ENCODE measurements around the gene ADGRB3.

The ADGRB3 gene

GRCh38 chr6:68735866-68736265, 100.8 kb downstream of the ADGRB3 start:
- no peak overlapping the region for H4K5ac ChIP-seq (ENCODE audit: low read length)
- H4K8ac ChIP-seq (ENCODE audit: low read depth, low read length): no peak overlapping the region
- no peak overlapping the region for H3K4ac ChIP-seq (ENCODE audit: low read depth, low read length)
- no peak overlapping the region for H2BK15ac ChIP-seq (replicated peaks; ENCODE audit: low read depth)
- no peaks in the 10 kb centered on the region for H3K79me1 ChIP-seq (ENCODE audit: low read length)
- H3K4me3 ChIP-seq (ENCODE audit: low read length): no peak overlapping the region
- H3K56ac ChIP-seq (ENCODE audit: low read length): no peak overlapping the region
- DNase-seq: no peak
- no peak overlapping the region for H3K18ac ChIP-seq (ENCODE audit: low read length)
- H3K4me2 ChIP-seq (ENCODE audit: low read length): no peak overlapping the region
- H2AK5ac ChIP-seq (ENCODE audit: low read length): no peak overlapping the region
- no peak overlapping the region for H3K27ac ChIP-seq (ENCODE audit: low read depth, low read length)
- no peak overlapping the region for H2BK120ac ChIP-seq (ENCODE audit: low read depth, low read length)
- H3K4me1 ChIP-seq (ENCODE audit: control insufficient read depth, low read depth, low read length): no peaks in the 10 kb centered on the region
- no peak overlapping the region for H3K23ac ChIP-seq (ENCODE audit: low read length)
- H3K9ac ChIP-seq (ENCODE audit: low read length): no peak overlapping the region
- H2BK5ac ChIP-seq (ENCODE audit: low read length): no peak overlapping the region
- no peaks in the 10 kb centered on the region for H3K36me3 ChIP-seq (ENCODE audit: control insufficient read depth, insufficient read depth, low read length)
- no peaks in the 10 kb centered on the region for H3K27me3 ChIP-seq (ENCODE audit: insufficient read depth, low read length, poor library complexity)
- no peaks in the 10 kb centered on the region for H3K79me2 ChIP-seq (ENCODE audit: control insufficient read depth, insufficient read depth, low read length)

- H3K9ac ChIP-seq (ENCODE audit: low read length): no peak overlapping the region
- H3K27ac ChIP-seq (ENCODE audit: low read depth, low read length): no peak overlapping the region
- no peak overlapping the region for H2BK15ac ChIP-seq (replicated peaks; ENCODE audit: low read depth)
- H2AK5ac ChIP-seq (ENCODE audit: low read length): no peak overlapping the region
- no peak overlapping the region for H3K56ac ChIP-seq (ENCODE audit: low read length)
- H3K4me3 ChIP-seq (ENCODE audit: low read length): no peak overlapping the region
- no peaks in the 10 kb centered on the region for H3K4me1 ChIP-seq (ENCODE audit: control insufficient read depth, low read depth, low read length)
- H4K8ac ChIP-seq (ENCODE audit: low read depth, low read length): no peak overlapping the region
- no peak overlapping the region for H3K23ac ChIP-seq (ENCODE audit: low read length)
- H3K4me2 ChIP-seq (ENCODE audit: low read length): no peak overlapping the region
- no peak overlapping the region for H4K5ac ChIP-seq (ENCODE audit: low read length)
- H3K79me1 ChIP-seq (ENCODE audit: low read length): no peaks in the 10 kb centered on the region
- no peaks in the 10 kb centered on the region for H3K36me3 ChIP-seq (ENCODE audit: control insufficient read depth, insufficient read depth, low read length)
- H3K18ac ChIP-seq (ENCODE audit: low read length): no peak overlapping the region
- H2BK120ac ChIP-seq (ENCODE audit: low read depth, low read length): no peak overlapping the region
- H2BK5ac ChIP-seq (ENCODE audit: low read length): no peak overlapping the region
- no peaks in the 10 kb centered on the region for H3K79me2 ChIP-seq (ENCODE audit: control insufficient read depth, insufficient read depth, low read length)
- no peak overlapping the region for H3K4ac ChIP-seq (ENCODE audit: low read depth, low read length)
- H3K27me3 ChIP-seq (ENCODE audit: insufficient read depth, low read length, poor library complexity): no peaks in the 10 kb centered on the region
- DNase-seq: no peak
Measured at GRCh38 chr6:68737061-68737460, 102.0 kb downstream of the ADGRB3 start.

- H3K23ac ChIP-seq (ENCODE audit: low read length): no peak overlapping the region
- H3K79me2 ChIP-seq (ENCODE audit: control insufficient read depth, insufficient read depth, low read length): no peaks in the 10 kb centered on the region
- no peak overlapping the region for H3K18ac ChIP-seq (ENCODE audit: low read length)
- no peaks in the 10 kb centered on the region for H3K4me1 ChIP-seq (ENCODE audit: control insufficient read depth, low read depth, low read length)
- H2BK120ac ChIP-seq (ENCODE audit: low read depth, low read length): no peak overlapping the region
- H2BK15ac ChIP-seq (replicated peaks; ENCODE audit: low read depth): no peak overlapping the region
- H3K27ac ChIP-seq (ENCODE audit: low read depth, low read length): no peak overlapping the region
- no peak overlapping the region for H3K4ac ChIP-seq (ENCODE audit: low read depth, low read length)
- no peak overlapping the region for H4K8ac ChIP-seq (ENCODE audit: low read depth, low read length)
- no peaks in the 10 kb centered on the region for H3K79me1 ChIP-seq (ENCODE audit: low read length)
- no peak overlapping the region for H4K5ac ChIP-seq (ENCODE audit: low read length)
- no peak overlapping the region for H3K4me3 ChIP-seq (ENCODE audit: low read length)
- no peak overlapping the region for H2AK5ac ChIP-seq (ENCODE audit: low read length)
- H3K36me3 ChIP-seq (ENCODE audit: control insufficient read depth, insufficient read depth, low read length): no peaks in the 10 kb centered on the region
- no peak overlapping the region for H3K4me2 ChIP-seq (ENCODE audit: low read length)
- H2BK5ac ChIP-seq (ENCODE audit: low read length): no peak overlapping the region
- H3K9ac ChIP-seq (ENCODE audit: low read length): no peak overlapping the region
- no peak overlapping the region for H3K56ac ChIP-seq (ENCODE audit: low read length)
- peak; percentile 3 for DNase-seq
- no peaks in the 10 kb centered on the region for H3K27me3 ChIP-seq (ENCODE audit: insufficient read depth, low read length, poor library complexity)
Measured at GRCh38 chr6:68738039-68738438, 103.0 kb downstream of the ADGRB3 start.

- no peaks in the 10 kb centered on the region for H3K79me1 ChIP-seq (ENCODE audit: low read length)
- no peak overlapping the region for H3K27ac ChIP-seq (ENCODE audit: low read depth, low read length)
- no peak overlapping the region for H3K9ac ChIP-seq (ENCODE audit: low read length)
- no peak for DNase-seq
- no peak overlapping the region for H3K4ac ChIP-seq (ENCODE audit: low read depth, low read length)
- H3K23ac ChIP-seq (ENCODE audit: low read length): no peak overlapping the region
- no peaks in the 10 kb centered on the region for H3K36me3 ChIP-seq (ENCODE audit: control insufficient read depth, insufficient read depth, low read length)
- no peak overlapping the region for H3K56ac ChIP-seq (ENCODE audit: low read length)
- no peak overlapping the region for H2BK5ac ChIP-seq (ENCODE audit: low read length)
- H3K4me1 ChIP-seq (ENCODE audit: control insufficient read depth, low read depth, low read length): no peaks in the 10 kb centered on the region
- H2BK15ac ChIP-seq (replicated peaks; ENCODE audit: low read depth): no peak overlapping the region
- no peak overlapping the region for H4K5ac ChIP-seq (ENCODE audit: low read length)
- H3K79me2 ChIP-seq (ENCODE audit: control insufficient read depth, insufficient read depth, low read length): no peaks in the 10 kb centered on the region
- no peak overlapping the region for H4K8ac ChIP-seq (ENCODE audit: low read depth, low read length)
- WGBS (ENCODE audit: extremely low coverage, insufficient coverage, low lambda C conversion rate): no CpG with 5 or more reads among the region's 2 CpGs
- H3K27me3 ChIP-seq (ENCODE audit: insufficient read depth, low read length, poor library complexity): no peaks in the 10 kb centered on the region
- no peak overlapping the region for H3K4me2 ChIP-seq (ENCODE audit: low read length)
- no peak overlapping the region for H2AK5ac ChIP-seq (ENCODE audit: low read length)
- H2BK120ac ChIP-seq (ENCODE audit: low read depth, low read length): no peak overlapping the region
- H3K4me3 ChIP-seq (ENCODE audit: low read length): no peak overlapping the region
- no peak overlapping the region for H3K18ac ChIP-seq (ENCODE audit: low read length)
Measured at GRCh38 chr6:68740828-68741500, 105.9 kb downstream of the ADGRB3 start.

GRCh38 chr6:68741501-68742386, 106.7 kb downstream of the ADGRB3 start:
- Histone ChIP-seq H3K18ac (ENCODE audit: low read length) (no peak overlapping the region), H3K4me3 (ENCODE audit: low read length) (no peak overlapping the region), H2BK15ac (replicated peaks; ENCODE audit: low read depth) (no peak overlapping the region), H4K8ac (ENCODE audit: low read depth, low read length) (no peak overlapping the region), H3K4me2 (ENCODE audit: low read length) (no peak overlapping the region), H2AK5ac (ENCODE audit: low read length) (no peak overlapping the region), H2BK120ac (ENCODE audit: low read depth, low read length) (no peak overlapping the region), H3K23ac (ENCODE audit: low read length) (no peak overlapping the region), H3K9ac (ENCODE audit: low read length) (no peak overlapping the region), H2BK5ac (ENCODE audit: low read length) (no peak overlapping the region), H4K5ac (ENCODE audit: low read length) (no peak overlapping the region), H3K27ac (ENCODE audit: low read depth, low read length) (no peak overlapping the region), H3K27me3 (ENCODE audit: insufficient read depth, low read length, poor library complexity) (no peaks in the 10 kb centered on the region), H3K79me1 (ENCODE audit: low read length) (no peaks in the 10 kb centered on the region), H3K4me1 (ENCODE audit: control insufficient read depth, low read depth, low read length) (no peaks in the 10 kb centered on the region), H3K56ac (ENCODE audit: low read length) (no peak overlapping the region), H3K79me2 (ENCODE audit: control insufficient read depth, insufficient read depth, low read length) (no peaks in the 10 kb centered on the region), H3K36me3 (ENCODE audit: control insufficient read depth, insufficient read depth, low read length) (no peaks in the 10 kb centered on the region), H3K4ac (ENCODE audit: low read depth, low read length) (no peak overlapping the region)
- no peak for DNase-seq
- WGBS (ENCODE audit: extremely low coverage, insufficient coverage, low lambda C conversion rate): no CpG with 5 or more reads among the region's 5 CpGs

GRCh38 chr6:68743099-68743498, 108.0 kb downstream of the ADGRB3 start:
- H3K27me3 ChIP-seq (ENCODE audit: insufficient read depth, low read length, poor library complexity): no peaks in the 10 kb centered on the region
- DNase-seq: no peak
- no peak overlapping the region for H3K56ac ChIP-seq (ENCODE audit: low read length)
- no CpG with 5 or more reads among the region's 1 CpG for WGBS (ENCODE audit: extremely low coverage, insufficient coverage, low lambda C conversion rate)
- H4K5ac ChIP-seq (ENCODE audit: low read length): no peak overlapping the region
- no peak overlapping the region for H2BK120ac ChIP-seq (ENCODE audit: low read depth, low read length)
- no peak overlapping the region for H2AK5ac ChIP-seq (ENCODE audit: low read length)
- H3K79me1 ChIP-seq (ENCODE audit: low read length): no peaks in the 10 kb centered on the region
- H3K18ac ChIP-seq (ENCODE audit: low read length): no peak overlapping the region
- no peak overlapping the region for H2BK15ac ChIP-seq (replicated peaks; ENCODE audit: low read depth)
- H3K4me3 ChIP-seq (ENCODE audit: low read length): no peak overlapping the region
- no peak overlapping the region for H3K23ac ChIP-seq (ENCODE audit: low read length)
- H3K4me2 ChIP-seq (ENCODE audit: low read length): no peak overlapping the region
- H3K4me1 ChIP-seq (ENCODE audit: control insufficient read depth, low read depth, low read length): no peaks in the 10 kb centered on the region
- H4K8ac ChIP-seq (ENCODE audit: low read depth, low read length): no peak overlapping the region
- no peaks in the 10 kb centered on the region for H3K79me2 ChIP-seq (ENCODE audit: control insufficient read depth, insufficient read depth, low read length)
- no peak overlapping the region for H3K27ac ChIP-seq (ENCODE audit: low read depth, low read length)
- H3K36me3 ChIP-seq (ENCODE audit: control insufficient read depth, insufficient read depth, low read length): no peaks in the 10 kb centered on the region
- no peak overlapping the region for H3K4ac ChIP-seq (ENCODE audit: low read depth, low read length)
- H3K9ac ChIP-seq (ENCODE audit: low read length): no peak overlapping the region
- no peak overlapping the region for H2BK5ac ChIP-seq (ENCODE audit: low read length)
